ENCODE measurements around the gene CACNA2D2. TPM values are rescaled to one million over a fixed set of nuclear protein-coding genes. Genes with fewer than 3 reads are reported as not detected.

Gene CACNA2D2
- total RNA-seq, 1 donor from 2014 or later = 5.0 TPM

GRCh38 chr3:50523279-50523811, 19.9 kb upstream of the CACNA2D2 start:
- peaks cover 36% of the 10 kb centered on the region for H3K4me1 Mint-ChIP-seq (ENCODE audit: low read depth, unreplicated experiment)
- no peak for TF ChIP-seq CTCF (IDR thresholded peaks at IDR 0.05; ENCODE audit: partially characterized antibody, unreplicated experiment)
- no peak overlapping the region for H3K27ac Mint-ChIP-seq (ENCODE audit: unreplicated experiment)
- peaks cover 16% of the 10 kb centered on the region for H3K27me3 Mint-ChIP-seq (ENCODE audit: unreplicated experiment)
- no peaks in the 10 kb centered on the region for H3K36me3 Mint-ChIP-seq (ENCODE audit: unreplicated experiment)
- DNase-seq = peak; percentile 71
- H3K9me3 Mint-ChIP-seq (ENCODE audit: unreplicated experiment) = peaks cover 6% of the 10 kb centered on the region
- H3K4me3 Mint-ChIP-seq (ENCODE audit: unreplicated experiment) = no peak overlapping the region

GRCh38 chr3:50521572-50521971, 18.1 kb upstream of the CACNA2D2 start:
- Mint-ChIP-seq H3K4me1 (ENCODE audit: low read depth, unreplicated experiment) (peaks cover 46% of the 10 kb centered on the region), H3K9me3 (ENCODE audit: unreplicated experiment) (peaks cover 6% of the 10 kb centered on the region), H3K27ac (ENCODE audit: unreplicated experiment) (no peak overlapping the region), H3K4me3 (ENCODE audit: unreplicated experiment) (no peak overlapping the region), H3K36me3 (ENCODE audit: unreplicated experiment) (no peaks in the 10 kb centered on the region), H3K27me3 (ENCODE audit: unreplicated experiment) (peaks cover 12% of the 10 kb centered on the region)
- no peak for DNase-seq
- TF ChIP-seq CTCF (IDR thresholded peaks at IDR 0.05; ENCODE audit: partially characterized antibody, unreplicated experiment) = no peak

- peaks cover 49% of the 10 kb centered on the region for H3K4me1 Mint-ChIP-seq (ENCODE audit: low read depth, unreplicated experiment)
- no peaks in the 10 kb centered on the region for H3K36me3 Mint-ChIP-seq (ENCODE audit: unreplicated experiment)
- H3K4me3 Mint-ChIP-seq (ENCODE audit: unreplicated experiment) = peak overlapping the region; percentile 53
- no peak for DNase-seq
- peaks cover 8% of the 10 kb centered on the region for H3K9me3 Mint-ChIP-seq (ENCODE audit: unreplicated experiment)
- no peak for TF ChIP-seq CTCF (IDR thresholded peaks at IDR 0.05; ENCODE audit: partially characterized antibody, unreplicated experiment)
- peaks cover 12% of the 10 kb centered on the region for H3K27me3 Mint-ChIP-seq (ENCODE audit: unreplicated experiment)
- peak overlapping the region; percentile 57 for H3K27ac Mint-ChIP-seq (ENCODE audit: unreplicated experiment)
These were observed 17.4 kb upstream of the CACNA2D2 start for GRCh38 chr3:50520849-50521248.

GRCh38 chr3:50519471-50520089, 16.1 kb upstream of the CACNA2D2 start:
- DNase-seq = peak; percentile 87
- Mint-ChIP-seq H3K27me3 (ENCODE audit: unreplicated experiment) (peaks cover 12% of the 10 kb centered on the region), H3K4me3 (ENCODE audit: unreplicated experiment) (no peak overlapping the region), H3K27ac (ENCODE audit: unreplicated experiment) (no peak overlapping the region), H3K9me3 (ENCODE audit: unreplicated experiment) (peaks cover 10% of the 10 kb centered on the region), H3K36me3 (ENCODE audit: unreplicated experiment) (no peaks in the 10 kb centered on the region), H3K4me1 (ENCODE audit: low read depth, unreplicated experiment) (peaks cover 55% of the 10 kb centered on the region)
- peak; percentile 91 for TF ChIP-seq CTCF (IDR thresholded peaks at IDR 0.05; ENCODE audit: partially characterized antibody, unreplicated experiment)

GRCh38 chr3:50518436-50518835, 15.0 kb upstream of the CACNA2D2 start:
- no peak for TF ChIP-seq CTCF (IDR thresholded peaks at IDR 0.05; ENCODE audit: partially characterized antibody, unreplicated experiment)
- Mint-ChIP-seq H3K4me3 (ENCODE audit: unreplicated experiment) (no peak overlapping the region), H3K27me3 (ENCODE audit: unreplicated experiment) (peaks cover 8% of the 10 kb centered on the region), H3K4me1 (ENCODE audit: low read depth, unreplicated experiment) (peaks cover 53% of the 10 kb centered on the region), H3K9me3 (ENCODE audit: unreplicated experiment) (peaks cover 11% of the 10 kb centered on the region), H3K27ac (ENCODE audit: unreplicated experiment) (no peak overlapping the region), H3K36me3 (ENCODE audit: unreplicated experiment) (no peaks in the 10 kb centered on the region)
- no peak for DNase-seq

Measured in glutamatergic neuron (in vitro differentiated cells).